Amniotic stem cell (primary cell): Measurements from ENCODE around the gene FN3KRP.

ENCODE experiments used
- DNase-seq: peaks from one replicate; lab custom pipeline; 2025; lab: John Stamatoyannopoulos, UW

Gene FN3KRP

DNA sequence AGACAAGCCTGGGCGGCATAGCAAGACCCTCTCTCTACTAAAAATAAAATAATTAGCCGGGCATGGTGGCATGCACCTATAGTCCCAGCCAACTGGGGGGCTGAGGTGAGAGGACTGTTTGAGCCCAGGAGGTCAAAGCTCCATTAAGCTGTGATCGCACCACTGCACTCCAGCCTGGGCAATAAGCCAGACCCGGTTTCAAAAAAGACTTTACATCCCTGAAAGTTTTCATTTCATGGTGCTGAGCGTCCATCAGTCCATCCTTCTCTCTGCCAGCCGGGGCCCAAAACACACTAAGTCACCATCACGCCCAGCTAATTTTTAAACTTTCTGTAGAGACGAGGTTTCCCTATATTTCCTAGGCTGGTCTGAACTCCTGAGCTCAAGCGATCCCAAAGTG, 28.6 kb upstream of the FN3KRP start:
- DNase-seq, result no peak

DNA sequence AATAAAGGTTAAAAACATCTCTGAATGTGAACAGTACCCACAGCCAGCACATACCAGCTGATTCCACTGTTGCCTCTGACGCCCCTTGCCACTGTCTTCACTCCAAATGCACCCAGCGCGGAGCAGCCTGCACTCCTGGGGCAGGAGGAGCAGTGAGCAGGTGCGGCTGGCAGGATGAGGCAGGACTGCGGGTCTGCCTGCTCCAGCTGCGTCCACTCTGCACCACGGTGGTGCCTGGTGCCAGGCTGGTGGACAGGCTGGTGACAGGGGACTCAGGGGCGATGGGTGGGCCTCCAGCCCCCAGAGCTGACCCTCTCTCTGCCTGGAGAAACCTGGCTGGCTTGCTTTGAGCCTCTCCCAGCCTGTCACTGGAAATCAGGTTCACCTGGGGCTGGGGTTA, 27.4 kb upstream of the FN3KRP start:
- DNase-seq, result no peak

DNA sequence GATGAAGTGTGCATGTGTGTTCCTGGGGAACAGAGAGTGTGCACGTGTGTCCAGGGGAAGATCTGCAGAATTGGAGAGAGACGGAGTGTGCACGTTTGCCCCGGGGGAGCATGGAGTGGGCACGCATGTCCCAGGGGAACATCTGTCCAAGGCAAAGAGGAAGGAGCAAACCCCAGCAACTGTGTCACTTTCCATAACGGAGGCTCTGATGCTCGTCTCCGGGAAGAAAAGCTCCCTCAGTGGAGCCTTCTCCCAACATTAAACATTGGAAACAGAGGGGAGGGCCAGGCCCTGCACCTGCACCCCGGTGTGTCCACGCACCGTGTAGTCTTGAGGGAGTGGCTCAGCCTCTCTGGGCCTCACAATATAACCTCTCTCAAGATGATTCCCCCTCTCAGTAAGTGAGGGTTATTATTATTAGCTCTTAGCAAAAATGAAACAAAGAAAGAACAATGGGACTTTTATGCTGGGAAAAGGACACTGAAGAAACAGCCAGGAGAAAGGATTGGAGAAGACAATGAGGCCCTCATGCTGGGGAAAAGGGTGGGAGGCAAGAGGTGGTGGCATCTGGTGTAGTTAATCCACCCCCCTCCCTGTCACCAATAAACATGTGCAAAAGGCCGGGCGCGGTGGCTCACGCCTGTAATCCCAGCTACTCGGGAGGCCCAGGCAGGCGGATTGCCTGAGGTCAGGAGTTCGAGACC, 25.6 kb upstream of the FN3KRP start:
- no peak for DNase-seq

DNA sequence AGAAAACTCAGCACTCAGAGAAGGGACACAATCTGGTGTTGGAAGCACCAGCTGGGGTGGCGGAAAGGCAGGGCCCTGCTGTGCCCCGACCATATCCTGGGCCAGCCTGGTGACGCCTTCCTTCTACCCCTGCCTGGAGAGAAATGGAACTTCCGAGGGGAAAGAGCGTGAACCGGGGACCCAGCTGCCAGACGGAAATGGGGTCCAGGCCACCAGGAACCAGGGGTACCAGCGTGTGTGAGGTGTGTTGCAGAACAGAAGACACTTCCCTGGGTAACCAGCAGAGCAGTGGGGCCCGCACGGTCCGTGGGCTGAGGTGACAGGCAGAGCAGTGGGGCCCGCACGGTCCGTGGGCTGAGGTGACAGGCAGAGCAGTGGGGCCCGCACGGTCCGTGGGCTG, 24.8 kb upstream of the FN3KRP start:
- no peak for DNase-seq

DNA sequence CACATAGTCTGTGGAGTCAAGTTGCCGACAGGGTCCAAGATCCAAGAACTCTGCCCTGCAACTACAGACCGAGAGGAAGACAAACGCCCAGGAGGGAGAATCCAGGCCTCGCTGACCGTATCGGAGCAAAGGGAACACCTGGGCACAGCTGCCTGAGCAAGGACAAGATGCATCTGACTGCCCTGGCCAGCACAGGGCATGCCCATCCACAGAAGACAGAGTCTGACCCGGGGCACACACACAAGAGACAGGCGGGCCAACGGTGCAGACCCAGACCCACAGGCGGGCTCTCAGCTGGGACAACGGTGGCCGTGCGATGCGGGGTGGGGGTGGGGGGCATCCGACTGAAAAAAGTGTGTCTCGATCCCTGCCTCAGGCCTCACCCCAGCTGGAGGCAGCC, 24.2 kb upstream of the FN3KRP start:
- no peak for DNase-seq

DNA sequence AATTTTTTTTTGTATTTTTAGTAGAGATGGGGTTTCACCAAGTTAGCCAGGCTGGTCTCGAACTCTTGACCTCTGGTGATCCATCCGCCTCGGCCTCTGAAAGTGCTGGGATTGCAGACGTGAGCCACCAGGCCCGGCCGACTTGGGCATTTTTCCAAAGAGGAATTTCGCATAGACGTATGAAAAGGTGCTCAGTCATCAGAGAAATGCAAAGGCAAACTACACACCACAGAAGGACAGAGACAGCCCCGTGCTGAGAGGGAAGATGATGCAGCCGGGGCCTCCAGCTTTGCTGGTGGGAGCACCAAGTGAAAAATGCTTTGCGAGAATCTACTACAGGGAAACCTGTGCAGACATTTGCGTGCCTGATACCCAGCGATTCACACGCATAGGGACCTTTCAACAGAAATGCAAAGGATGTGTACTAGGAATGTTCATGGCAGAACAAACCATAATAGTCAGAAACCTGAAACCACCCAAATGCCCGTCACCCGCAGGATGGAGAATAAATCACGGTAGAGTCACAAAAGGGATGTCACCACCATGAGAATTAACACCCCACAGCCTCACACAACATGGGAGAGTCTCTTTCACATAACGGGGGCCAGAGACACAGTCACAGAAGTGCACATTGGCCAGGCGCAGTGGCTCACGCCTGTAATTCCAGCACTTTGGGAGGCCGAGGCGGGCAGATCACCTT, 23.2 kb upstream of the FN3KRP start:
- DNase-seq, result no peak

DNA sequence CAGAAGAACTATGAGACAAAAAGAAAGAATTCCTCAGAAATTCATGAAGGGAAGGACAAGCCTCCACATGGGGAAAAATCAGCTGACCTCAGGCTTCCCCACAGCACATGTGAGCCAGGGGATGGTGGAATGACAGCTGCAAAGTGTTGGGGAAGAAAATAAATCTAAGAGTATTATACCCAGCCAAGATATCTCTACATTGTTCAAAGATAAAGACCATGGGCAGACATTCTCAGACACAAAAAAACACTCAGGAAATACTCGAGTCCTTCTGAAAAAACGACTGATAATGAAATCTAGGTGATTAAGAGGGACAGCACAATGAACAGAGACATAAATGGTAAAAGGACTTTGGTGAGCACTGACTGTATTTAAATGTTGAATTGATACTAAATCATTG, 21.9 kb upstream of the FN3KRP start:
- DNase-seq, result no peak

DNA sequence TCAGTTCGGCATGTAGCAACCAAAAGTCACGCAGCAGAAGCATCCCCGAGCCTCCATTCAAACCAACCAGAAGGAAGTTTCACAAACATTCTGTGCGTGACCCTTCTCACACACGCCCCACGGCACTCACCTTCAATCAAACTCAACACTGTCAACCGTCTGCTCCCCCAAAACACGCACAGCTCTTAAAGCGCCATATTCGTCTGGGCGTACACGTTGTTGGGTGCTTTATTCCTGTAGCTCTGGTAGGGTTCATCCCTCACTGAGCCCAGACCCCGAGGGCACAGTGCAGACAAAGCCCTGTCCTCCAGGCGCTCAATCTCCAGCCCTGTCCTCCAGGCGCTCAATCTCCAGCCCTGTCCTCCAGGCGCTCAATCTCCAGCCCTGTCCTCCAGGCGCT, 20.2 kb upstream of the FN3KRP start:
- DNase-seq, result no peak

DNA sequence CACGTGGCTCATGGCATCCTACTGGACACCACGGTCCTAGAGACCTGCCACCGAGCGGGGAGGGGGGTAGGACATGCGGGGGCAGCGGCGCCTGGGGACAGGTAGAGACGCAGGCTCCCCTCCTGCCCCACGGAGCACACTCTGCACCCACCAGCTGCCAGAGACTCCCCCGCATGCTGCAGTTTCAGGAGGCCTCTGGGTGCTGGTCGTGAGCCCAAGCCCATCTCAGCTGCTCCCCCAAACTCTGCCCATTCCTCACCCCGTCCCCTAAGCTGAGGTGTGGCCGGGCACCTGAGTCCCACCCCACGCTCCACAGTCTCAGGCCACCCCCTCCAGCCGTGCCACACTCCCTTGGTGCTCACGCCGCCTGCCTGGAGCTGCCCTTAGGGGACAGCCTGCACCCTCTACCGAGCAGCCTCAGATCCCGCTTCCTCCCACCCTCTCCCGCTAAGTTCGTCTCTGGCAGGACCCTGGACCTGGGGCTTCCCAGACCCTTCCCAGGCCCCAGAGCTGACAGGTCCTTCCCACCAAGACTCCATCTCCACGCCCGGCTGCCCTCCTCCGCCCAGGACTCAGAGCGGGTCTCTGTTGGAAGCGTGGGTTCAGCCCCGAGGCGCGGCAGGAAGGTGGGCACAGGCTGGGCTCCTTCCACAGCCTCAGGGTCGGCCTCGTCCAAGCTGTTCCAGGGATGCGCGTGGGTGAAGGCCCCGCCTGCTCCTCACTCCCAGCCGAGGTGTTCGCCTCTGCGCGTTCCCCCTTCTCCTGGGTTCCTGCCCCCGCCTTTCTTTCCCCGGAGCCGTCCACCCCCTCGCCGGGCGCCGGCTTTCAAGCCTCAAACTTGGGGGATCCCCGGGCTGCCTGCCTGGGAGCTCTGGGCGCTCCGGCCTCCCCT, 19.3 kb upstream of the FN3KRP start:
- no peak for DNase-seq

DNA sequence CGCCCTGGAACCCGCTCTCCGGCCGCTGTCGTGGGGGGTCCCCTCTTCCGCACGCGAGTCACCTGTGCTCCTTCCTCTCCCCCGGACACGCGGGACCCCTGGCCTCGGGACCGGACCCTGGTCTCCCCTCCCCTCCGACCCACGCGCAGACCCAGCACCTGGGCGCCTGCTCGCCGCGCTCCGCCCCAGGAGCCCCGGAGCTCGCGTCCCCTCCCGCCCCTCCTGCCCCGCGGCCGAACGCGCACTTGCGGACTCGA, 18.8 kb upstream of the FN3KRP start:
- DNase-seq, result no peak

DNA sequence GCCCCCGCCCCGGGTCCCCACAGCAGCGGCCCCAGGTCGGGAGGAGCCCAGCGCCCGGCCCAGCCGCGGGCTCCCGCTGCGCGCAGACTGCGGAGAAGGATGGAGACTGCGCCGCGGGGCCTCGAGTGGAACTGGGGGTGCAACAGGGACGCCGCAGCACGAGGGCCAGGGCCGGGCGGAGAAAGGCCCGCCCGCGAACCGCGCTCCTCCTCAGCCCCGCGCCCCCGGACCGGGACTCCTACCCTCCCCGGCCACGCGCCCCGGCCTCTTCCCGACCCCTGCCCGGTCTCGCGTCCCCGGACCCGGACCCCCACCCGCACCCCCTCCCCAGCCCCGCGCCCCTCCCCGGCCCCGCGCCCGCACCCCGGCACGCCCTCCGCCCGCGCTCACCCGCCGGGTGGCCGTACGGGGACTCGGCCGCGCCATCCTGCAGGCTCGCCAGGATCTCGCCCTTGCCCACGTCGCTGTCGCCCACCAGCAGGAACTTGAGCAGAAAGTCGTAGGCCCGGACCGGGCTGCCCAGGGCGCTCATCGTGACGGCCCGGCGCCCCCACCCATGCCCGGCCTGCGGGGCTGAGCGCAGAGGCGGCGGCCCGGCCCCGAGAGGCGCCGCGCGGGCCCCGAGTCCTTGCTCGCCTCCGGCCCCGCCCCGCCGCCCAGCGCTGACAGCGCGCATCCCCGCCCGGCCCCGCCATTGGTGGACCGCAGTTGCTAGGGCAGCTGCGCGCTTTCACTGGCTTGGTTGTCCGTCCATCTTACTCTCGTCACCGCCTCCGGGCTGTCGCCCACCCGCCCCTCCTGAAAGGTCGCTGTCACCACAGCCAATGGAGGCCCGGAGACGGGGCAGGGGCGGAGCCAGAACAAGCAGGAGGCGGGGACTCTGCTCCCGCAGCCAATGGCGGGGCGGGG, 18.2 kb upstream of the FN3KRP start, which contains the start of gene RAB40B:
TSS of gene RAB40B (minus strand) at position 634 of the 909 bp plus-strand sequence. CDS start at position 532, 102 bp downstream.
- peak; percentile 96 for DNase-seq

DNA sequence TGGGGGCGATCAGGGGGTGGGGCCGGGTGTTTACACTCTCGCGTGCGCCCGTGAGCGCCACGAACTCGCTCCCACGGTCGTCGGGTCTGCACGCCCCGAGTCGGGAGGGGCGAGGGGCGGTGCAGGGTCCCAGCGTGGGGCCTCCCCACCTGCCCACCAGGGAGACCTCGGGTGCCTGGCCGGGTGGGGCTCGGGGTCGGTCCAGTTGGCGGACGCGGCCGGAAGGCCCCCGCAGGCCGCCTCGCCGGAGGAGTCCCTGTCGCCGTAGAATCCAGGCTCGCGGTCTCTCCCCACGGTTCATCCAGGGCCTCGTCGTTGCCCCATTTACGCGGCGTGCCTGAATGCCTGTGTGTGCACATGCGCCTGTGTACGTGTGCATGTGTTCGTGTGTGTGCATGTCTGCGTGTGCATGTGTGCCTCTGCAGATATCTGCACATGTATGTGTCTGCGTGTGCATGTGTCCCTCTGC, 17.5 kb upstream of the FN3KRP start:
- DNase-seq, result no peak

DNA sequence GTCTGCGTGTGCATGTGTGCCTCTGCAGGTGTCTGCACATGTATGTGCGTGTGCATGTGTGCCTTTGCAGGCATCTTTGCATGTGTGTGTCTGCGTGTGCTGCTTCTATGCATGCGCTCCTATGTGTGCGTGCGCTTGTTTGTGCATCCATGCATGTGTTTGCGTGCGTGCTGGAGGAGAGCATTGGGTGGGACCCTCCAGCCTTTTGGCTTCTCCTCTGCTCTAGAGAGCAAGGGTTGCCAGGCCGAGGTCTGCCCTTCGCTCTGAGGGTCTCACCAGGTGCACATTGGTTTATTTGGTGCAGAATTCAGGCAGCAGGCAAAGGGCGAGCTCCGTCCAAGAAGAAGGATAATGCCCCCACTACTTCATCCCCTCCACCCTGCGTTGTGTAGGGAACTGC, 17.0 kb upstream of the FN3KRP start:
- no peak for DNase-seq

DNA sequence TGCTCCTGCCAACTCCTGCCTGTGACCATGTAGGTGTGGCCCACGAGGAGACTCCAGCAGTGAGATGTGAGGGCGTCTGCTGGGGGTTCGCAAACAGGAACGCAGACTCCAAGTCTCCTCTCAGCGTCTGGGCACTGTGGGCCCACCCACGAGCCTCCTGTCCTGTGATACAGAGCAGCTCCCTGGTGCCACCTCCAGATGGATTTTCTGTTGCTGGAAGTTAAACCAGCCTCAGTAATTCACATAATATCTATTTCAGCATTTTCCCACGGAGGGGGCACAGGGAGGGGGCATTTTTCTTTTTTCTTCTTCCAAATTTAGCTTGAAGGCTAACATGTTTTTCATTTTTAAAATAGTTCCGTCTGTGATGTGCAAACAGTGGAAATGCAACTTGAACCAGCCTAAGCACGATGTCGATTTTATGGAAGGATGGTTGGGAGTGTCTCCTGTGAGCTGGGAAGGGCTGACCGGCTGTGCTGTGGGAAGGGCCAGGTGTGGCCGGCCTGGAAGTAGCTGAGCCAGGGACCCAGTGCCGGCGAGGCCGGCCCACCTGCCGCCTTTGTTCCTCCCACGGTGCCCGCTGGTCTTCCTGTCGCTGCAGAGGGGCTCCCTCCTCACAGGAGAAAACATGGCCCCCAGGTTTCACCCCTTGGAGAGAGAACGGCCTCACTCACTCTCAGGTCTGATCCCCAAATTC, 14.1 kb upstream of the FN3KRP start:
- no peak for DNase-seq

DNA sequence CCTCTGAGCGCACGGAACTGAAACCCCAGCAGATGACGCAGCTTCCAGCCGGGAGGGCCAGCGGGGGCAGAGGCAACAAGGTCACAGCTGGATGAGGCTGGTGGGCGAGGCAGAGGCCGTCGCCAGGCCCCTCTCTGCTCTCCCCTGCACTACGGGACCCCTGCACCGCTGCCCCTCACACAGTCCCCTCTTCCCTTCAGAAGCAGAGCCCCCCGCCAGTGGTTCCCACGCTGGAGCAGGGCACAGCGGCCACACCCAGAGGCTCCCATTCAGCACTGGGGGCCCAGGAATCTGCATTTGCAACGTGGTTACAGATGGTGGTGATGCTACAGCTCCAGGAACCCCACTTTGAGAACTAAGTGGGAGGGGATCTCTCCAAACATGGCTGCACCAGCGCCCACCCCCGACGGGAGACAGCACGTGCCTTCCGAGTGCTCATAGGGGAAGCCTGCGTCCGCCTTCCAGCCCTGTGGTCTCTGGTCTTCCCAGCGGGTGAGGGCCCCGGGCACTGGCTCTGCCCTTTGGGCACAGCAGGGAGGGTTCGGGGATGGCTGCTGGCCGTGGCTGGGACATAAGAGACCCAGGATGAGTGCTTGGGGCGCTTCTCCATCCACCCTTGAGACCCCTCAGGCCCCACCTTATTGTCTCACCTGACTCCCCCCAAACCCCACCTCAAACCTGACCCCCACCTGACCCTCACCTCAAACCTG, 13.3 kb upstream of the FN3KRP start:
- DNase-seq, result no peak

DNA sequence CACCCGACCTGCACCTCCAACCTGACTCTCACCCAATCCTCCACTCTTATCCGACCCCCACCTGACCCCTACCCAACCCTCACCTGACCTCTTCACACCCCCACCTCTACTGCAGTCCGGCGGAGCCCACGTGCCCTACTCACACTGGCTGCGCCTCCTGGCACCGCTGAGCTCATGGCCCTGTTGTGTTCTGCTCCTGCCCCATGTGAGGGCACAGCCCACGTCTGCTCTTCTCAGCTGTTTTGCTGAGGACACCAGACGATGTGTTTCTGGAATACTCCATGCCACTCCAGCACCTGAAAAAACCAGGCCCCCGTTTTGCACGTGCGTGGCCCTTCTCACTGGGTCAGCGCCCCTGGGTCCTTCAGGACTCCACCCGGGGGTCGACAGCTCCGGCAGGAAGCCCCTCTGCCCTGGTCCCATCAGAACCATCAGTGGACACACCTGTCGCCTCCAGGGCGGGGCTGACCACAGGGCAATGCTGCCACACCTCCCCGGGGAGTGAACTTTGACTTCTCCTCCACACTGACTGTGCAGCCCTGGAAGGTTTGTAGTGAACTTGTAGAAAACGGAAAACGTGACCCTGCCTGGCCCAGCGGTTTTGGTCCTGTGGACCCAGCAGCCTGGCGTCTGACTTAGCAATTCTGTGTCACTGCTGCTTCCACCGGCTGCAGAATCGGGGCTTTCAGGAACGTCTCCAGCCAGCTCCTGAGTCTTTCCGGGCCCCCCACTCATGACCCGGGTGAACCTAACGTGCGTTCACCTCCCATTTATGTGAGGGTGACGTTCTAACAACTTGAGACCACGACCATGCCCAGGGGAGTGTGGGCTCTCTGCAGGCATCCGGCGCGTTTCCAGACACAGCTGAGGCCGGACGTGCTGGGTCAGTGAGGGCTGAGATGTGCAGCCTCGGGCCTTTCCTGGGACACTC, 12.3 kb upstream of the FN3KRP start:
- DNase-seq, result no peak

DNA sequence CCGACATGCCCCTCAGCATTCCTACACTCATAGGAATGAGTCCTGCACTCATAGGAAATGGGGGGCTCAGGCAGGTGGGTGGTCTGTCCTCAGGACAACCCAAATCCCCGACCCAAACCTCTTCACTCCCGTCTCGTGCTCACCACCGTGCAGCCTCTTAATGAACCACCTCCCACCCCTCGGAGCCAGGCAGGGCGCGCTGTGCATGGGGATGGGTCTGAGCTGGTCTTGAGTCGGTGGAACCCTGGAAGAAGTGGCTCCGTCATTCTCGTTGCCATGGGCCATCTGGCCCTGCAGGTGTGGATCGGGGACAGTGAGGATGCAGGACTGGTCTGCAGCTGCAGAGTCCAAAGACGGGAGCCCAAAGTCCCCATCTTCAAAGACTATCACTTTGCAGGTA, 11.6 kb upstream of the FN3KRP start:
- DNase-seq, result no peak

DNA sequence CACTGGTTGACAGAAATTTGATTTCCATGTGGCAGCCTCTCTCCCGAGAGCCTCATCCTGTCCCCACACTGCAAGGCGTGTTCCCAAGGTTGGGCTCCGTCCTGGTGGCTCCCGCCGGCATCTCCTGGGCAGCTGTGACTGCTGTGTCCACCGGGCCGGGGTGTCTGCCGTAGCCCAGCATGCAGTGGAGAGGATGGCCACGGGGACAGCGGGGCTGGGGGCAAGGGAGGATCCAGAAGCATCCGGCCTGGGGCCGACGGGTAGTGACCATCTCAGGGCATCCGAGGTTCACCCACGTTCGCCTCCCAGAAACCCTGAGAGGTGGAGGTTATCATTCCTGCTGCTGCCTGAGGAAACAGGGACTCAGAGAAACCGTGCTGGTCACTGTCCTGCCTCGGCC, 10.8 kb upstream of the FN3KRP start:
- DNase-seq, result no peak

DNA sequence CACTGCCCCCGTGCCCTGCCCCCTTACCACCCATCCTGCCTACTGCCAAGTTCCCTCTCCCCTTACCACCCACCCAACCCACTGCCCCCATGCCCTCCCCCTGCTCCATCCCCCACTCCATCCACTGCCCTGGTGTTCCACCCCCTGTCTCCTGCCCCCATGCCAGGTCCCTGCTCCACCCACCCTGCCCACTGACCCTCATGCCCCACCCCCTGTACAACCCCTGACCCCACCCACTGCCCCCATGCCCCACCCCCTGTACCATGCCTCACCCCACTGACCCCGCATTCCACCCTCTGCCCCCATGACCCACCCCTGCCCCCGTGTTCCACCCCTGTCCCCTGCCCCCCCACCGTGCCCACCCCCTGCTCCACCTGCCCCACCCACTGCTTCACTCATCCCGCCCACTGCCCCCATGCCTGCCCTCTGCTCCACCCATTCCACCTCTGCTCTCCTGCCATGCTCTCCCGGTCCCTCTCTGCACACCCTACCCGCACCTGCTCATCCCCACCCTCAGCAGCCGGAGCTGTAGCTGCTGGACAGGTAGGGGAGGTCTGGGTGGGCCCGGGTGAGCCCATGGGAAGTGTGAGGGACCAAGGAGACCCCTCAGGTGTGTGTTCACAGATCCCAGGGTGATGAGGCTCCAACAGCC, 7.4 kb upstream of the FN3KRP start:
- DNase-seq, result no peak
